ENCODE results near the gene CLCA1.

DNA sequence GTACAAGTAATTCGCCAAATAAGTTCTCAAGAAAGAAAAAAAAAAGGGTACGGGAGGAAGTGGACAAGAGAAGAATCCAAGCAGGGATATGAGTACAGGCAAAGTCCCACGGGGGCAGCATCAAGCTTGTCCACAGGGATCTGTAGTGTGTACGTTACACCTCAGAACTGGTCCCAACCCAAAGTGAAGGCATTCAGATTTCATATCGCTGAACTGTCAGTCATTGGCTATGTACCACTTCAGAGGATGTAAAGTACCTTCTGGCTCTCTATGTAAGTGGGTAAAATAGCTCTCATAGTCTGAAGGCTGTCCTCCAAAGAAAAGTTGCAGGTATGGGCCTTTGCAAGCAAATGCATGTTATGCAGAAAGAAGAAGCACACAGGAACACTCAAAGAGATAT is 70.0 kb downstream of the CLCA1 start:
- TF ChIP-seq RFX5 (IDR thresholded peaks at IDR 0.05; ENCODE audit: low read depth, low read length), result no peak
- TF ChIP-seq, protein P1, sequence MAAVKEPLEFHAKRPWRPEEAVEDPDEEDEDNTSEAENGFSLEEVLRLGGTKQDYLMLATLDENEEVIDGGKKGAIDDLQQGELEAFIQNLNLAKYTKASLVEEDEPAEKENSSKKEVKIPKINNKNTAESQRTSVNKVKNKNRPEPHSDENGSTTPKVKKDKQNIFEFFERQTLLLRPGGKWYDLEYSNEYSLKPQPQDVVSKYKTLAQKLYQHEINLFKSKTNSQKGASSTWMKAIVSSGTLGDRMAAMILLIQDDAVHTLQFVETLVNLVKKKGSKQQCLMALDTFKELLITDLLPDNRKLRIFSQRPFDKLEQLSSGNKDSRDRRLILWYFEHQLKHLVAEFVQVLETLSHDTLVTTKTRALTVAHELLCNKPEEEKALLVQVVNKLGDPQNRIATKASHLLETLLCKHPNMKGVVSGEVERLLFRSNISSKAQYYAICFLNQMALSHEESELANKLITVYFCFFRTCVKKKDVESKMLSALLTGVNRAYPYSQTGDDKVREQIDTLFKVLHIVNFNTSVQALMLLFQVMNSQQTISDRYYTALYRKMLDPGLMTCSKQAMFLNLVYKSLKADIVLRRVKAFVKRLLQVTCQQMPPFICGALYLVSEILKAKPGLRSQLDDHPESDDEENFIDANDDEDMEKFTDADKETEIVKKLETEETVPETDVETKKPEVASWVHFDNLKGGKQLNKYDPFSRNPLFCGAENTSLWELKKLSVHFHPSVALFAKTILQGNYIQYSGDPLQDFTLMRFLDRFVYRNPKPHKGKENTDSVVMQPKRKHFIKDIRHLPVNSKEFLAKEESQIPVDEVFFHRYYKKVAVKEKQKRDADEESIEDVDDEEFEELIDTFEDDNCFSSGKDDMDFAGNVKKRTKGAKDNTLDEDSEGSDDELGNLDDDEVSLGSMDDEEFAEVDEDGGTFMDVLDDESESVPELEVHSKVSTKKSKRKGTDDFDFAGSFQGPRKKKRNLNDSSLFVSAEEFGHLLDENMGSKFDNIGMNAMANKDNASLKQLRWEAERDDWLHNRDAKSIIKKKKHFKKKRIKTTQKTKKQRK (IDR thresholded peaks at IDR 0.05; ENCODE audit: low read depth, low read length), result no peak
- TF ChIP-seq RELA (IDR thresholded peaks at IDR 0.05; ENCODE audit: borderline replicate concordance, partially characterized antibody), result no peak
- TF ChIP-seq ZNF274 (IDR thresholded peaks at IDR 0.05; ENCODE audit: insufficient read depth, insufficient read length), result no peak
- TF ChIP-seq SPI1 (IDR thresholded peaks at IDR 0.05; ENCODE audit: borderline replicate concordance, insufficient read depth, low read depth, low read length), result no peak
- no peak for TF ChIP-seq POLR2A (IDR thresholded peaks at IDR 0.05; ENCODE audit: low read depth, low read length)
- no peak for TF ChIP-seq CEBPB (IDR thresholded peaks at IDR 0.05; ENCODE audit: borderline replicate concordance in 1 of 2, low read depth in 2 of 2, low read length in 2 of 2)
- no peak for TF ChIP-seq POLR2AphosphoS5 (IDR thresholded peaks at IDR 0.05; ENCODE audit: low read length)

Measured in GM12878 (cell line).